ENCODE results near the gene PTOV1.

Gene PTOV1

GRCh38 chr19:49891393-49891792, 40.4 kb downstream of the PTOV1 start:
- no peak overlapping the region for H3K4me3 ChIP-seq (ENCODE audit: insufficient read depth in 1 of 2, low read depth in 1 of 2, low read length in 2 of 2)
- peaks cover 2% of the 10 kb centered on the region for H3K79me1 ChIP-seq (replicated peaks; ENCODE audit: low read length, poor library complexity, severe bottlenecking)
- no peak overlapping the region for H3K27ac ChIP-seq (ENCODE audit: low read length, poor library complexity, severe bottlenecking)
- H4K91ac ChIP-seq (ENCODE audit: low read length): no peak overlapping the region
- H3K4ac ChIP-seq (ENCODE audit: low read depth in 1 of 2, low read length in 2 of 2): no peak overlapping the region
- no peak for DNase-seq
- H2BK5ac ChIP-seq (ENCODE audit: low read depth, low read length, poor library complexity, severe bottlenecking): no peak overlapping the region
- no peak overlapping the region for H4K8ac ChIP-seq (ENCODE audit: low read length)
- H2BK15ac ChIP-seq (ENCODE audit: low read depth, poor library complexity, severe bottlenecking): no peak overlapping the region
- no peak overlapping the region for H3K18ac ChIP-seq (ENCODE audit: low read depth in 1 of 2, low read length in 2 of 2)
- H3K36me3 ChIP-seq (ENCODE audit: control insufficient read depth in 1 of 2, insufficient read depth in 2 of 2, low read depth in 1 of 2, low read length in 2 of 2): peaks cover 7 to 34% of the 10 kb centered on the region in 2 experiments
- no peaks in the 10 kb centered on the region for H3K9me3 ChIP-seq (ENCODE audit: control insufficient read depth, low read length)
- H2BK12ac ChIP-seq (ENCODE audit: low read length in 2 of 2): peak overlapping the region in 1 of 2 experiments; percentile 26
- H3K27me3 ChIP-seq (ENCODE audit: control insufficient read depth in 1 of 2, insufficient read depth in 1 of 2, low read length in 2 of 2): peaks cover 0 to 8% of the 10 kb centered on the region in 2 experiments
- H3K23ac ChIP-seq (ENCODE audit: low read length in 2 of 2): no peak overlapping the region
- H2AK5ac ChIP-seq (ENCODE audit: low read length, severe bottlenecking): no peak overlapping the region
- H2AFZ ChIP-seq (ENCODE audit: low read depth, low read length): no peak overlapping the region
- H3K9ac ChIP-seq (ENCODE audit: low read length): no peak overlapping the region
- WGBS: 90% methylated on average over 17 of the region's 17 CpGs
- no peak overlapping the region for H3K4me2 ChIP-seq (ENCODE audit: low read length, poor library complexity, severe bottlenecking)
- no peak overlapping the region for H3K14ac ChIP-seq (ENCODE audit: low read length in 2 of 2)
- peaks cover 18% of the 10 kb centered on the region for H3K4me1 ChIP-seq (ENCODE audit: control insufficient read depth, insufficient read depth, low read depth, low read length)
- no peak overlapping the region for H2BK120ac ChIP-seq (ENCODE audit: low read depth, low read length)

GRCh38 chr19:49892716-49893115, 41.8 kb downstream of the PTOV1 start:
- no peak for DNase-seq
- H3K27me3 ChIP-seq (ENCODE audit: control insufficient read depth in 1 of 2, insufficient read depth in 1 of 2, low read length in 2 of 2): peaks cover 0 to 8% of the 10 kb centered on the region in 2 experiments
- H3K9me3 ChIP-seq (ENCODE audit: control insufficient read depth, low read length): no peaks in the 10 kb centered on the region
- no peak overlapping the region for H2BK12ac ChIP-seq (ENCODE audit: low read length in 2 of 2)
- H3K4ac ChIP-seq (ENCODE audit: low read depth in 1 of 2, low read length in 2 of 2): no peak overlapping the region
- no peak overlapping the region for H2AFZ ChIP-seq (ENCODE audit: low read depth, low read length)
- H3K4me2 ChIP-seq (ENCODE audit: low read length, poor library complexity, severe bottlenecking): no peak overlapping the region
- H3K79me1 ChIP-seq (replicated peaks; ENCODE audit: low read length, poor library complexity, severe bottlenecking): peaks cover 2% of the 10 kb centered on the region
- no peak overlapping the region for H3K9ac ChIP-seq (ENCODE audit: low read length)
- H2BK15ac ChIP-seq (ENCODE audit: low read depth, poor library complexity, severe bottlenecking): no peak overlapping the region
- H3K36me3 ChIP-seq (ENCODE audit: control insufficient read depth in 1 of 2, insufficient read depth in 2 of 2, low read depth in 1 of 2, low read length in 2 of 2): peaks cover 4 to 25% of the 10 kb centered on the region in 2 experiments
- no peak overlapping the region for H3K4me3 ChIP-seq (ENCODE audit: insufficient read depth in 1 of 2, low read depth in 1 of 2, low read length in 2 of 2)
- H2BK120ac ChIP-seq (ENCODE audit: low read depth, low read length): no peak overlapping the region
- H4K91ac ChIP-seq (ENCODE audit: low read length): no peak overlapping the region
- H3K14ac ChIP-seq (ENCODE audit: low read length in 2 of 2): no peak overlapping the region
- no peak overlapping the region for H3K23ac ChIP-seq (ENCODE audit: low read length in 2 of 2)
- H3K18ac ChIP-seq (ENCODE audit: low read depth in 1 of 2, low read length in 2 of 2): no peak overlapping the region
- no CpG with 5 or more reads among the region's 1 CpG for WGBS
- peaks cover 27% of the 10 kb centered on the region for H3K4me1 ChIP-seq (ENCODE audit: control insufficient read depth, insufficient read depth, low read depth, low read length)
- no peak overlapping the region for H2BK5ac ChIP-seq (ENCODE audit: low read depth, low read length, poor library complexity, severe bottlenecking)
- no peak overlapping the region for H3K27ac ChIP-seq (ENCODE audit: low read length, poor library complexity, severe bottlenecking)
- no peak overlapping the region for H4K8ac ChIP-seq (ENCODE audit: low read length)
- H2AK5ac ChIP-seq (ENCODE audit: low read length, severe bottlenecking): no peak overlapping the region

- Histone ChIP-seq H2BK120ac (ENCODE audit: low read depth, low read length) (no peak overlapping the region), H2BK12ac (ENCODE audit: low read length in 2 of 2) (no peak overlapping the region), H3K4me3 (ENCODE audit: insufficient read depth in 1 of 2, low read depth in 1 of 2, low read length in 2 of 2) (no peak overlapping the region), H3K18ac (ENCODE audit: low read depth in 1 of 2, low read length in 2 of 2) (no peak overlapping the region), H3K4me1 (ENCODE audit: control insufficient read depth, insufficient read depth, low read depth, low read length) (peaks cover 27% of the 10 kb centered on the region), H3K27ac (ENCODE audit: low read length, poor library complexity, severe bottlenecking) (no peak overlapping the region), H3K14ac (ENCODE audit: low read length in 2 of 2) (no peak overlapping the region), H3K9me3 (ENCODE audit: control insufficient read depth, low read length) (no peaks in the 10 kb centered on the region), H3K36me3 (ENCODE audit: control insufficient read depth in 1 of 2, insufficient read depth in 2 of 2, low read depth in 1 of 2, low read length in 2 of 2) (peaks cover 0 to 12% of the 10 kb centered on the region in 2 experiments), H3K27me3 (ENCODE audit: control insufficient read depth in 1 of 2, insufficient read depth in 1 of 2, low read length in 2 of 2) (peaks cover 0 to 8% of the 10 kb centered on the region in 2 experiments), H2BK5ac (ENCODE audit: low read depth, low read length, poor library complexity, severe bottlenecking) (no peak overlapping the region), H2AK5ac (ENCODE audit: low read length, severe bottlenecking) (no peak overlapping the region), H4K8ac (ENCODE audit: low read length) (no peak overlapping the region), H3K9ac (ENCODE audit: low read length) (no peak overlapping the region), H3K4ac (ENCODE audit: low read depth in 1 of 2, low read length in 2 of 2) (no peak overlapping the region), H3K23ac (ENCODE audit: low read length in 2 of 2) (no peak overlapping the region), H3K4me2 (ENCODE audit: low read length, poor library complexity, severe bottlenecking) (no peak overlapping the region), H4K91ac (ENCODE audit: low read length) (no peak overlapping the region), H2BK15ac (ENCODE audit: low read depth, poor library complexity, severe bottlenecking) (peak overlapping the region; percentile 33), H3K79me1 (replicated peaks; ENCODE audit: low read length, poor library complexity, severe bottlenecking) (peaks cover 2% of the 10 kb centered on the region), H2AFZ (ENCODE audit: low read depth, low read length) (no peak overlapping the region)
- WGBS: 93% methylated on average over 17 of the region's 18 CpGs
- DNase-seq: no peak
Observed at GRCh38 chr19:49894011-49894664, 43.2 kb downstream of the PTOV1 start.

- H4K8ac ChIP-seq (ENCODE audit: low read length): no peak overlapping the region
- no peak overlapping the region for H2AFZ ChIP-seq (ENCODE audit: low read depth, low read length)
- H3K27ac ChIP-seq (ENCODE audit: low read length, poor library complexity, severe bottlenecking): no peak overlapping the region
- peaks cover 0 to 3% of the 10 kb centered on the region in 2 experiments for H3K36me3 ChIP-seq (ENCODE audit: control insufficient read depth in 1 of 2, insufficient read depth in 2 of 2, low read depth in 1 of 2, low read length in 2 of 2)
- no peak overlapping the region for H3K4ac ChIP-seq (ENCODE audit: low read depth in 1 of 2, low read length in 2 of 2)
- no peak overlapping the region for H4K91ac ChIP-seq (ENCODE audit: low read length)
- H2BK120ac ChIP-seq (ENCODE audit: low read depth, low read length): peak overlapping the region; percentile 38
- no peak overlapping the region for H3K18ac ChIP-seq (ENCODE audit: low read depth in 1 of 2, low read length in 2 of 2)
- H3K79me1 ChIP-seq (replicated peaks; ENCODE audit: low read length, poor library complexity, severe bottlenecking): no peaks in the 10 kb centered on the region
- no peak overlapping the region for H3K4me2 ChIP-seq (ENCODE audit: low read length, poor library complexity, severe bottlenecking)
- 93% methylated on average over 15 of the region's 17 CpGs for WGBS
- no peak overlapping the region for H3K9ac ChIP-seq (ENCODE audit: low read length)
- peak overlapping the region in 1 of 2 experiments; percentile 1 for H2BK12ac ChIP-seq (ENCODE audit: low read length in 2 of 2)
- H3K4me1 ChIP-seq (ENCODE audit: control insufficient read depth, insufficient read depth, low read depth, low read length): peaks cover 25% of the 10 kb centered on the region
- no peaks in the 10 kb centered on the region for H3K9me3 ChIP-seq (ENCODE audit: control insufficient read depth, low read length)
- peak overlapping the region in 1 of 2 experiments; percentile 29 for H3K4me3 ChIP-seq (ENCODE audit: insufficient read depth in 1 of 2, low read depth in 1 of 2, low read length in 2 of 2)
- H3K23ac ChIP-seq (ENCODE audit: low read length in 2 of 2): no peak overlapping the region
- DNase-seq: no peak
- H2BK5ac ChIP-seq (ENCODE audit: low read depth, low read length, poor library complexity, severe bottlenecking): no peak overlapping the region
- H2AK5ac ChIP-seq (ENCODE audit: low read length, severe bottlenecking): peak overlapping the region; percentile 50
- no peak overlapping the region for H3K14ac ChIP-seq (ENCODE audit: low read length in 2 of 2)
- peaks cover 0 to 8% of the 10 kb centered on the region in 2 experiments for H3K27me3 ChIP-seq (ENCODE audit: control insufficient read depth in 1 of 2, insufficient read depth in 1 of 2, low read length in 2 of 2)
- H2BK15ac ChIP-seq (ENCODE audit: low read depth, poor library complexity, severe bottlenecking): peak overlapping the region; percentile 89
Observed at GRCh38 chr19:49894879-49895565, 44.1 kb downstream of the PTOV1 start.
